HCT116 (cell line): Measurements from ENCODE around the gene NEK9. TPM values are rescaled to one million over a fixed set of nuclear protein-coding genes. Genes with fewer than 3 reads are reported as not detected.

Experiments
- ATAC-seq: fragments of 200-7000 bp; cut with Tn5 transposase; 2 replicates; pipeline ENCODE4 v1.9.1; 2020; ENCODE audit warnings: mild to moderate bottlenecking, moderate library complexity
- BruUV-seq: library from RNA; stranded (reverse); fragments of 400-500 nt; replicated peaks from 2 replicates; lab custom pipeline; 2021; lab: Mats Ljungman, UMichigan
- CTCF ChIA-PET: fragments of 300-600 bp; sonication (Branson Sonifier 250); formaldehyde crosslinking; loops from one replicate; lab custom pipeline; 2021; ENCODE audit warnings: antibody characterized with exemption; lab: Charles Lee
- POLR2A ChIA-PET: fragments of 300-600, 350-600 bp; sonication (Branson Sonifier 250); formaldehyde crosslinking; loops from one replicate; lab custom pipeline; 2021; ENCODE audit warnings: antibody characterized with exemption; lab: Charles Lee
- RAD21 ChIA-PET, 2 experiments: fragments of 300-600 bp; sonication (Branson Sonifier 250); formaldehyde crosslinking; loops; one replicate each; lab custom pipeline; 2023; ENCODE audit warnings: low total read pairs in 2 of 2; ENCODE audit not compliant: uncharacterized antibody in 2 of 2, unreplicated experiment in 2 of 2, low non-redundant PET in 1 of 2; lab: Charles Lee
- DNase-seq: peaks from one replicate; pipeline ENCODE4 v3.0.0-alpha.2; 2010; ENCODE audit warnings: low read depth, low spot score
- H2AFZ ChIP-seq: fragments of 200-600 bp; shearing (Covaris generic), sonication (generic); 2 replicates; pipeline ENCODE4 v1.6.1; 2017; ENCODE audit warnings: low read depth, mixed run types, mixed read lengths, antibody characterized with exemption, low read length; ENCODE audit not compliant: poor library complexity, severe bottlenecking
- H3K27ac ChIP-seq: 2 replicates; pipeline ENCODE4 v1.5.1; 2012; ENCODE audit warnings: low read depth, low read length
- H3K27me3 ChIP-seq: fragments of 200-600 bp; sonication (generic); 2 replicates; pipeline ENCODE4 v1.6.1; 2016; ENCODE audit warnings: mixed run types, low read length, mixed read lengths; ENCODE audit not compliant: insufficient read depth
- H3K36me3 ChIP-seq, 2 experiments: fragments of 200-500 bp in 1 of 2; fragments of 200-600 bp in 1 of 2; sonication (Bioruptor generic) in 1 of 2; sonication (generic) in 1 of 2; 2 replicates each; pipeline versions ENCODE4 v1.5.1 to v1.6.1; 2014 to 2016; ENCODE audit warnings: low read length in 2 of 2, inconsistent platforms in 1 of 2, mixed read lengths in 1 of 2, mixed run types in 1 of 2; ENCODE audit not compliant: insufficient read depth in 2 of 2, control insufficient read depth in 1 of 2
- H3K4me1 ChIP-seq, 2 experiments: fragments of 200-600 bp in 1 of 2; sonication (generic) in 1 of 2; 2 replicates each; pipeline versions ENCODE4 v1.5.1 to v1.6.1; 2012 to 2017; ENCODE audit warnings: low read length in 2 of 2, inconsistent platforms in 1 of 2, mild to moderate bottlenecking in 1 of 2, mixed read lengths in 1 of 2, mixed run types in 1 of 2, moderate library complexity in 1 of 2; ENCODE audit not compliant: insufficient read depth in 2 of 2, control insufficient read depth in 1 of 2
- H3K4me2 ChIP-seq: fragments of 200-600 bp; sonication (generic); 2 replicates; pipeline ENCODE4 v1.6.1; 2017; ENCODE audit warnings: mixed run types, low read length, mixed read lengths
- H3K4me3 ChIP-seq, 2 experiments: fragments of 200-600 bp in 1 of 2; sonication (generic) in 1 of 2; replicated peaks in 1 of 2; 2 replicates each; pipeline ENCODE4 v1.5.1; 2011 to 2016; ENCODE audit warnings: low read length in 2 of 2, control low read depth in 1 of 2, low read depth in 1 of 2, mild to moderate bottlenecking in 1 of 2, mixed read lengths in 1 of 2, mixed run types in 1 of 2
- H3K79me2 ChIP-seq: fragments of 200-600 bp; sonication (generic); 2 replicates; pipeline ENCODE4 v1.6.1; 2017; ENCODE audit warnings: mild to moderate bottlenecking, mixed run types, low read length, moderate library complexity, mixed read lengths; ENCODE audit not compliant: insufficient read depth
- H3K9ac ChIP-seq: fragments of 200-600 bp; sonication (generic); 2 replicates; pipeline ENCODE4 v1.6.1; 2016; ENCODE audit warnings: low read length, mixed read lengths
- H3K9me2 ChIP-seq: fragments of 200-600 bp; sonication (generic), shearing (Covaris generic); 2 replicates; pipeline ENCODE4 v1.6.1; 2017; ENCODE audit warnings: mixed run types, mild to moderate bottlenecking, moderate library complexity; ENCODE audit not compliant: insufficient read depth
- H3K9me3 ChIP-seq, 2 experiments: fragments of 200-500 bp in 1 of 2; fragments of 200-600 bp in 1 of 2; sonication (Bioruptor generic) in 1 of 2; sonication (generic) in 1 of 2; 2 replicates each; pipeline ENCODE4 v1.6.1; 2014 to 2017; ENCODE audit warnings: low read length in 2 of 2, mixed read lengths in 2 of 2, inconsistent platforms in 1 of 2, low read depth in 1 of 2, mild to moderate bottlenecking in 1 of 2, mixed run types in 1 of 2, moderate library complexity in 1 of 2; ENCODE audit not compliant: control insufficient read depth in 1 of 2, insufficient read depth in 1 of 2
- H4K20me1 ChIP-seq: fragments of 200-600 bp; sonication (generic), shearing (Covaris generic); 2 replicates; pipeline ENCODE4 v1.6.1; 2017; ENCODE audit warnings: mixed run types, mild to moderate bottlenecking, moderate library complexity; ENCODE audit not compliant: insufficient read depth
- FOSL1 ChIP-seq: IDR thresholded peaks from 2 replicates; pipeline ENCODE4 v1.6.1; 2012; ENCODE audit warnings: low read depth
- RAD21 ChIP-seq: IDR thresholded peaks from 2 replicates; pipeline ENCODE4 v1.6.1; 2012; ENCODE audit warnings: low read depth, mild to moderate bottlenecking
- SIN3A ChIP-seq: IDR thresholded peaks from 2 replicates; pipeline ENCODE4 v1.6.1; 2012; ENCODE audit warnings: low read depth
- SP1 ChIP-seq: IDR thresholded peaks from 2 replicates; pipeline ENCODE4 v1.6.1; 2012; ENCODE audit warnings: low read depth
- intact Hi-C: fragments of 100-400 bp; cut with micrococcal nuclease; formaldehyde crosslinking; loops from 2 replicates; pipeline ENCODE4 v1.10.0; 2022
- total RNA-seq: library from RNA; stranded (reverse); gene quantifications from one replicate; pipeline ENCODE4 v1.2.1, GENCODE V29; 2021; ENCODE audit not compliant: unreplicated experiment
- TF ChIP-seq, protein P1 (sequence below): IDR thresholded peaks from 2 replicates; pipeline ENCODE4 v1.6.1; 2012
- TF ChIP-seq, protein P2 (sequence below): IDR thresholded peaks from 2 replicates; pipeline ENCODE4 v1.6.1; 2012
- TF ChIP-seq, protein P3 (sequence below), 3 experiments: fragments of 200-600 bp in 1 of 3; sonication (generic) in 1 of 3; IDR thresholded peaks in 2 of 3; conservative IDR thresholded peaks in 1 of 3; 2 replicates each; pipeline ENCODE4 v1.5.1; 2012 to 2017; ENCODE audit warnings: low read depth in 2 of 3, low read length in 2 of 3, antibody characterized with exemption in 1 of 3, borderline replicate concordance in 1 of 3, control low read depth in 1 of 3, mild to moderate bottlenecking in 1 of 3, mixed read lengths in 1 of 3, mixed run types in 1 of 3, moderate library complexity in 1 of 3; ENCODE audit not compliant: insufficient read depth in 1 of 3

Gene NEK9
- total RNA-seq, 1 experiment from 2014 or later: 64.4 TPM

DNA sequence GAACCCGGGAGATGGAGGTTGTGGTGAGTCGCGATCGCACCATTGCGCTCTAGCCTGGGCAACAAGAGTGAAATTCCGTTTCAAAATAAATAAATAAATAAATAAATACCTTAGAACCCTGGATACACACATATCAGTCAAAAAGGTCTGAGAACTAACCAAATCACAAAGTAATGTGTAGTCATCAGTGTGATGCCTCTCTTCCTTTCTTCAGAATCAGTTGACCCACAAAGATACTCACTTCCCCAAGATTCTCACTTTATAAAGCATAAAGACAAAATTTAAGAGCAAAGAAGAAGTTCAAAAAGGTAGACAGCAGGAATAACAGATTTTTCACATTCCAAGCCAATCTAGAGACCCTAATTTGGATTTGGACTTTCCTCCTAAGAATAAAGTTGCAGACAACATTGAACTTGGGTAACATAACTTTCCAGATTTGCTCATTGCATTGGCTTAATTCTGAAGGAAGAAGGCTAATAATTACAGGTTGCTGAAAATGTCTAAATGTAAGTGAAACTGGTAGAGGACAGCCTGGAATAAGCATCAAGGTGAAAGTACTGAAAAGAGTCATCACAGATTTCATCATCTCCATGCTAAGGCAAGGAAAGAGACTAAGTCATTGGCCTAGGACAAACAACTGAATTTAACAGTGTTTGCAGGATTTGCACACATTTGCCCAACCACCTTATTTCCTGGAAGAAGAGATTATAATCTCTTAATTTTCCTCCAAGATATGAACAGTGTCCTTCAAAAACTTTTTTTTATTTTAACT is 32.2 kb upstream of the NEK9 start:
- Histone ChIP-seq H3K4me3 (no peak overlapping the region), H4K20me1 (no peaks in the 10 kb centered on the region), H3K4me2 (no peak overlapping the region), H3K27ac (no peak overlapping the region), H3K79me2 (peaks cover 87% of the 10 kb centered on the region), H3K9me3 (no peaks in the 10 kb centered on the region), H3K4me1 (no peaks in the 10 kb centered on the region; a peak in 1 of 4 replicates), H3K36me3 (no peaks in the 10 kb centered on the region), H3K9me2 (no peaks in the 10 kb centered on the region), H3K27me3 (no peaks in the 10 kb centered on the region), H3K9ac (no peak overlapping the region), H2AFZ (no peak overlapping the region)
- intact Hi-C loops: no loop called here
- RAD21 ChIA-PET: no interaction called here
- CTCF ChIA-PET: no interaction called here
- TF ChIP-seq SP1: no peak
- no peak for TF ChIP-seq FOSL1
- TF ChIP-seq RAD21: no peak
- TF ChIP-seq, protein P1, sequence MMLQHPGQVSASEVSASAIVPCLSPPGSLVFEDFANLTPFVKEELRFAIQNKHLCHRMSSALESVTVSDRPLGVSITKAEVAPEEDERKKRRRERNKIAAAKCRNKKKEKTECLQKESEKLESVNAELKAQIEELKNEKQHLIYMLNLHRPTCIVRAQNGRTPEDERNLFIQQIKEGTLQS: no peak
- TF ChIP-seq, protein P2, sequence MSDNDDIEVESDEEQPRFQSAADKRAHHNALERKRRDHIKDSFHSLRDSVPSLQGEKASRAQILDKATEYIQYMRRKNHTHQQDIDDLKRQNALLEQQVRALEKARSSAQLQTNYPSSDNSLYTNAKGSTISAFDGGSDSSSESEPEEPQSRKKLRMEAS: no peak
- TF ChIP-seq, protein P3, sequence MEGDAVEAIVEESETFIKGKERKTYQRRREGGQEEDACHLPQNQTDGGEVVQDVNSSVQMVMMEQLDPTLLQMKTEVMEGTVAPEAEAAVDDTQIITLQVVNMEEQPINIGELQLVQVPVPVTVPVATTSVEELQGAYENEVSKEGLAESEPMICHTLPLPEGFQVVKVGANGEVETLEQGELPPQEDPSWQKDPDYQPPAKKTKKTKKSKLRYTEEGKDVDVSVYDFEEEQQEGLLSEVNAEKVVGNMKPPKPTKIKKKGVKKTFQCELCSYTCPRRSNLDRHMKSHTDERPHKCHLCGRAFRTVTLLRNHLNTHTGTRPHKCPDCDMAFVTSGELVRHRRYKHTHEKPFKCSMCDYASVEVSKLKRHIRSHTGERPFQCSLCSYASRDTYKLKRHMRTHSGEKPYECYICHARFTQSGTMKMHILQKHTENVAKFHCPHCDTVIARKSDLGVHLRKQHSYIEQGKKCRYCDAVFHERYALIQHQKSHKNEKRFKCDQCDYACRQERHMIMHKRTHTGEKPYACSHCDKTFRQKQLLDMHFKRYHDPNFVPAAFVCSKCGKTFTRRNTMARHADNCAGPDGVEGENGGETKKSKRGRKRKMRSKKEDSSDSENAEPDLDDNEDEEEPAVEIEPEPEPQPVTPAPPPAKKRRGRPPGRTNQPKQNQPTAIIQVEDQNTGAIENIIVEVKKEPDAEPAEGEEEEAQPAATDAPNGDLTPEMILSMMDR (IDR thresholded peaks at IDR 0.05 in 2 of 3, conservative IDR thresholded peaks at IDR 0.05 in 1 of 3; ENCODE audit: borderline replicate concordance in 1 of 3, insufficient read depth in 1 of 3, low read depth in 2 of 3, low read length in 2 of 3): no peak
- TF ChIP-seq SIN3A: no peak
- no TSS peak for BruUV-seq
- ATAC-seq (no peak), DNase-seq (no peak)
- POLR2A ChIA-PET: no interaction called here
